Activated naive CD8-positive, alpha-beta T cell treated with anti-CD3 and anti-CD28 coated beads, Interleukin-2, amount 50 U/mL, for 16 hours (primary cell): ENCODE results near the gene SLC26A6.
A peak's percentile ranks its signal among the peaks of the same experiment; 100 is the strongest.

Experiments used
- DNase-seq: peaks from one replicate; pipeline ENCODE4 v3.0.0-alpha.2; 2020; ENCODE audit warnings: low read depth, low spot score

SLC26A6 gene

GRCh38 chr3:48631516-48632448 lies 3.5 kb downstream of the SLC26A6 start:
- DNase-seq = no peak

DNA sequence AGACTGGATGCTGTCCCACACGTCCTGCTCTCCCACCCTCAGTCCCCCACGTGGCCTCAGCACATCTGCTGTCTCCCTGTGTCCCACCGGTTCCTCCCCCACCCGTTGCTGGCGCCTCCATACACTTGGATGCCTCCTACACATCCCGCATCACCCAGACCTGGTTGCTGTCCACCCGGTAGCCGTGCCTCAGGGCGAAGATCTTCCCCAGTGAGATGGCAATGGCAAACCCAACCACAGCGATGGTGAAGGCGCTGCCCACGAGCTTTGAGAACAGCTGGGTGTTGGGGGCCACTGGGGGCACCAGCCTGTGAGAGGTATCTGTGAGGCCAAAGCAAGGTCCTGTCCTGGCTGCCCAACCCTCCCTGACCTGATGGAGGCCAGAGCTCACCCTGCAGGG lies 4.4 kb downstream of the SLC26A6 start:
- DNase-seq = no peak

GRCh38 chr3:48630407-48630806 lies 4.9 kb downstream of the SLC26A6 start:
- DNase-seq = no peak

DNA sequence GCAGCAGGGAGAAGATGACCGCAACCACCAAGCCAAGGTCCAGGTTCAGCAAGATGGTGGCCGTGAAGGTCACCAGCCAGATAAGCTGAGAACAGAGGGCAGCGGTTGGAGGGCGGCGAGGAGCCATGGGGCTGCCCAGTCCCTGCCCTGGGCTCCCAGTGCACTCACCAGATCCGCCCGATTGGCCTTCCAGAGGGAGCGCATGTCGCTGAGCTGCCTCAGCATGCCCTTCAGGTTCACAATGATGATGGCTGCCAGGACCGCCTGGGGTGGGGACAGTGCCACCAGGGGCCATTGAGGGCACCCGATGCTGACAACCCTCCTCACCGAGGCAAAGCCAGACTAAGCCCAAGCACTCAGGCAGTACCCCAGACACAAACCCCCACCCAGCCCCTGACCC lies 5.4 kb downstream of the SLC26A6 start:
- no peak for DNase-seq

GRCh38 chr3:48628277-48629017 lies 6.8 kb downstream of the SLC26A6 start:
- DNase-seq = no peak

GRCh38 chr3:48625600-48625999 lies 9.7 kb downstream of the SLC26A6 start:
- no peak for DNase-seq

GRCh38 chr3:48624767-48625166 lies 10.5 kb downstream of the SLC26A6 start:
- DNase-seq = no peak

DNA sequence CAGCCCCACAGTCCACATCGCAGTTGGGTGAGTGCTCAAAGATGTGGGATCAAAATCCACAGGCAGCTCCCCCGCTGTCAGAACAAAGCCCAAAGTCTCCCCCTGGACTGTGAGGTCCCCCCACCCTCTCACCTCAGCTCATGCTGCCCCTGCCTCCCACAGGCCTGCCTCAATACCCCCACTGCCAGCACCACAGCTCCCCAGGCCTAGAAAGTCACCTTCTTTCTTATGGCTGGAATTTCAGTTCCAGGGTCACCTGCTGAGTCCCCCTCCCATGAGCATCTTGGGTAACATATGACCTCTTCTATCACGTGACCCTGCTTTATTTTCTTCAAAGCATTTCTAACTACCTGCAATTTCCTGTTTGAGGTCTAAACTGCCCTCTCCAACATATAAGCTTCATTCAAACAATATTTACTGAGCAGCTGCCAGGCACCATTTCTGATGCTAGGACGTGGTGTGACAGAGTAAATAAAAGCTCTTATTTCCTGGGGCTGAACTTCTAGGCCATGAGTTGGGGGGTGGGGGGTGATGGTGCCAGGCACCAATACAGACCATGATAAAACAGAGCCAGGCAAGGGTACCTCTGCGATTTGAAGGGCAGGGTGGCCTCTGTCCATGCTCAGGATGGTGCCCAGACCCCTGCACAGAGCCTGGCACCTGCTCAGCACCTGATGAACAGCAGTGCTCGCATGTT lies 11.3 kb downstream of the SLC26A6 start:
- no peak for DNase-seq

GRCh38 chr3:48621461-48621869 lies 13.8 kb downstream of the SLC26A6 start, which contains the start of gene TMEM89:
Gene TMEM89, minus strand, starts transcription at chr3:48621769. Its CDS starts 13 bp downstream, at chr3:48621756.
- no peak for DNase-seq

- no peak for DNase-seq
Observed at GRCh38 chr3:48619541-48620524, 15.4 kb downstream of the SLC26A6 start.

DNA sequence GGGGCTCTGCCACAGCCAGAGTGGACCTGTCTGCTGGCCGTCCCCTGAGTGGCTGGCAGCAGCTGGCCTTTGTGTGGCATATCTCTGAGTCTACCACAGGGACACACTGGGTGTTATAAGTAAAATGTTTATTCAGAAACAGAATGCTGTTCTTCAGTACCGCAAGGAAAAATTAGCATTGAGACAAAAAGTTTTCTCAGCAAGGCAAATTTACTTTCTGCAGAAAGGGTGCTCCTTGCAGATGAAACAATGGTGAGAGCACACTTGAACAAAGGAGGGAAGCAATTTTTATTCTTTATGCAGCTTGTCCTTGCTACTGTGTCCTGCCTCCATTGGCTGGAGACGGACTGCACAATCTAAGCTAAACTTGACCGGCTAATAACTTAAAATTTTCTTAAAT lies 17.7 kb downstream of the SLC26A6 start:
- DNase-seq = no peak

DNA sequence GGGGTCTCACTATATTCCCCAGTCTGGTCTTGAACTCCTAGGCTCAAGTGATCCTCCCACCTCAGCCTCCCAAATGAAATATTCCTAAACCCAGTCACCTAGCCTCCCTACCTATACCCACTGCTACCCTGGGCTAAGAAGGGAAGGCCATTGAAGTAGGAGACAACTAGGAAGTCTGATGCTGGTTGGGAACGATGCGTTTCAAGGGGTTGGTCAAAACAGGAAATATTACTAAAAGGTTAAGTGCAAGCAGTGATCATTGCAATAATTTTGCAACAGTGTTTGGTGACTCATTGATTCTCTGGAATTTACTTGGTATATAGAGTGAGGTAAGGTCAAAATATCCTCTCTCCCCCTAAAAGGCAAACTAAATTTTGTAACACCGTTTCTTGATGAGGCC lies 21.2 kb downstream of the SLC26A6 start:
- no peak for DNase-seq

DNA sequence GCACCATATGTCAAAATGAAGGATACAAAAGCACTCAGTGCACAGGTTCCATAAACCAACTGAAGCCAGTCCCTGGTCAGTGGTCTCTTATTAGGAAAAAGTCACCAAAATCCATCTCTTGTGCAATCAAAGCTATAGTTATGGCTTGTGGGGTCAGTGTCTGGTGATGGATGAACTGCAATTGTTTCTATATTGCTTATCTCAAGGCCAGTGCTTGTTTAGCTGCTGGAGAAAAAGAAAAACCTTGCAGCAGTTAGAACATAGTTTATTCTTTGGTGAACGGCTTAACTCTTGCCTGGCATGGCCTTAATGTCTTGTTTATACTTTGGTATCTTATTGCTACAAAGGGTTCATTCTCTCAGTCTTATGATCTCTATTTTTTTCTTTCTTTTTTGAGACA lies 23.0 kb downstream of the SLC26A6 start:
- no peak for DNase-seq

- peak; percentile 74 for DNase-seq
Observed at GRCh38 chr3:48609088-48610005, 25.9 kb downstream of the SLC26A6 start, which contains the start of gene UQCRC1. Gene UQCRC1, minus strand, starts transcription at chr3:48609646. Its CDS starts 26 bp downstream, at chr3:48609620.

DNA sequence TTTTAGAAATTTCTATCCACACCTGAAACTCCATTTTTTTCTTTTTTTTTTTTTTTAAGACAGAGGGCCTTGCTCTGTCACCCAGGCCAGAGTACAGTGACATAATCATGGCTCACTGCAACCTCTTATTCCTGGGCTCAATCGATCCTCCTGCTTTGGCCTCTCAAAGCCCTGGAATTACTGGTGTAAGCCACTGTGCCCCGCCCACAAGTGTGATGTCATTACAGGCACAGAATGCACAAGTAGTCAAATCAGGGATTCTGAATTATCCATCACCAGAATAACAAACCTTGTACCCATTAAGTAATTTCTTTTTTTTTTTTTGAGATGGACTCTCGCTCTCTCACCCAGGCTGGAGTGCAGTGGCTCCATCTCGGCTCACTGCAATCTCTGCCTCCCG lies 27.7 kb downstream of the SLC26A6 start:
- no peak for DNase-seq

GRCh38 chr3:48601622-48601994 lies 33.7 kb downstream of the SLC26A6 start:
- no peak for DNase-seq

DNA sequence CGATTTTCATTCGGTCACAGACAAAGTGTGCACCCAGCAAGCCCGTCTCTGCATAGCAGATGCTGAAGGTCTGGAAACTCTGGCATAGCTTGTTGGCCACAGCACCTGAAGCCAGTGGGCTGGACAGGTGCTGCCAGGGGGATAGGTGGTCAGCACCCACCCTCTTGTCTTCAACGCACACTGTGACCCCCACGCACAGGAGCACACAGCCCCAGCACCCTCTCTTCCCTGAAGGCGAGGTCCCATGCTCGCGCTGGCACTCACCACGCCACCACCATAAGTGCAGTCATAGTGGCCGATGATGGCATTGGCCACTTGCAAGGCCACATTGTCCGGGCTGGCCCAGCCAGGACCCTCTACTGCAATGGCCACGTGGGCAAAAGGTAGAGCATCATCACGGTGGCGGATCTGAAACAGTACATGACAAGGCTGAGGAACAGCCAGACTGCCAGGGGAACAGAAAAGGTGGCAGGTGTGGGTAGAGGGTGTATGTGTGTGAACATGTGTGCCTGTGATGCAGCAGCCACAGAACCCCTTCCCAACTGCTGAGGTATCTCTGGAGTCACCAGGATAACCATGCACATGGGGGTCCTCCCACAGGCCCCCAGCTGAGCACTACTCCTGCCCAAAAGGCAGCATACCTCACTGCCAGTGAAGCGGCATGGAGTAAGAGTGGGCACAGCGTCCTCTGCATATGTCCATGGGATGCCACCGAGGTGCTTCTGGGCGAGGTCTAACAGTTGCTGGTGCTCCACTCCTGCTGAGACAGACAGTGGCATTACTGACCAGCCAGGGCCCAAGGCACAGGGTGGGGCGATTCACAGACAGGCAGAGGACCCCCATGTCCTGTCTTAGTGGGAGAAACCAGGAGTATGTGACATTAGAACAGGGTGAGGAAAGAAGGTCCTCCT lies 34.3 kb downstream of the SLC26A6 start:
- no peak for DNase-seq

DNA sequence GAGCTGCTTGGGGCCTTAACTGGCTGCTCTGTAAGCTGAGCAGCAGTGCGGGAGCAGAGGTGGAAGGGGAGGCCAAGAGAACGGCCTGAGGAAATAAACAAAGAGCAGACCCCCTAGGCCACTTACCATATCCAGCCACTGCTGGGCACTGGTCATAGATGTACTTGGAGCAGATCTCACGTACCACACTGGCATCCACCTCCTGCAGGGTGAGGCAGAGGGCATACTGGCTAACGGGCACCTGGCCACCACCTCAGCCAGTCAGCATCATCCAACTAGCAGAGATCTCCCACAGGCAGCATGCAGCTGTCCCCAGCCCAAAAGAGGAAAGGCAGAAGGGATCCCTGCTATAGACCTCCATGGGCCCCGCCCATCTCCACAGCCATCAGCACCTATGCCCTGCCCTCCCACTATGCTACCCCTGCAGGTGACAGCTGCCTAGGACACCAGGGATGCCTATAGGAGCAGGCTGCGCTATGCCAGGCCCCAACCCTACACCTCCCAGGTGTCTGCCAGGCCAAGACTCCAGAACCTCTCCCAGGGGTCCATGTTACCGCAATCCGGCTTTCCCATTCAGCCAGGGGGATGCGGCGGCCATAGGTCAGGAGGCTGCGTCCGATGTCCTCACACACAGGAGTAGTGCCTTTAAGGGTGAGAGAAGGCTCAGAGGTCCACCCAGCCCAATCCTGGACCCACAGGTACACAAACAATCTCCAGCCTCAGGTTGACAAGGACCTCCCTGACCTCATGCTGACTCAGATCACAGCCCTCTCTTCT lies 35.6 kb downstream of the SLC26A6 start:
- DNase-seq = no peak
